ENCODE measurements around the gene LEMD2.

LEMD2 gene

GRCh38 chr6:33808641-33809180, 19.8 kb upstream of the LEMD2 start:
- Mint-ChIP-seq H3K9me3 (ENCODE audit: low read depth) (no peaks in the 10 kb centered on the region), H3K36me3 (no peaks in the 10 kb centered on the region), H3K4me3 (no peak overlapping the region), H3K27me3 (peaks cover 29% of the 10 kb centered on the region), H3K4me1 (ENCODE audit: low read depth) (peaks cover 22% of the 10 kb centered on the region), H3K27ac (no peak overlapping the region)

- no peaks in the 10 kb centered on the region for H3K36me3 Mint-ChIP-seq
- H3K9me3 Mint-ChIP-seq (ENCODE audit: low read depth): no peaks in the 10 kb centered on the region
- H3K27ac Mint-ChIP-seq: no peak overlapping the region
- peaks cover 24% of the 10 kb centered on the region for H3K27me3 Mint-ChIP-seq
- no peak overlapping the region for H3K4me3 Mint-ChIP-seq
- peaks cover 21% of the 10 kb centered on the region for H3K4me1 Mint-ChIP-seq (ENCODE audit: low read depth)
Observed at GRCh38 chr6:33807606-33808005, 18.7 kb upstream of the LEMD2 start.

- Mint-ChIP-seq H3K27me3 (peaks cover 20% of the 10 kb centered on the region), H3K36me3 (no peaks in the 10 kb centered on the region), H3K27ac (no peak overlapping the region)
Observed at GRCh38 chr6:33806841-33807240, 17.9 kb upstream of the LEMD2 start.

GRCh38 chr6:33803571-33804053, 14.7 kb upstream of the LEMD2 start, which contains the start of gene MLN:
MLN (minus strand) TSS chr6:33804003; CDS start chr6:33801163, 2,840 bp downstream.
- peaks cover 12% of the 10 kb centered on the region for H3K27me3 Mint-ChIP-seq
- peaks cover 16% of the 10 kb centered on the region for H3K4me1 Mint-ChIP-seq (ENCODE audit: low read depth)
- H3K36me3 Mint-ChIP-seq: no peaks in the 10 kb centered on the region
- H3K4me3 Mint-ChIP-seq: no peak within 1 kb of the TSS
- H3K27ac Mint-ChIP-seq: no peak within 1 kb of the TSS
- H3K9me3 Mint-ChIP-seq (ENCODE audit: low read depth): no peaks in the 10 kb centered on the region

More at GRCh38 chr6:33806841-33807240, 17.9 kb upstream of the LEMD2 start:
- H3K4me1 Mint-ChIP-seq (ENCODE audit: low read depth): peaks cover 21% of the 10 kb centered on the region
- H3K9me3 Mint-ChIP-seq (ENCODE audit: low read depth): no peaks in the 10 kb centered on the region
- H3K4me3 Mint-ChIP-seq: no peak overlapping the region

GRCh38 chr6:33802186-33802958, 13.4 kb upstream of the LEMD2 start:
- H3K9me3 Mint-ChIP-seq (ENCODE audit: low read depth): no peaks in the 10 kb centered on the region
- H3K27ac Mint-ChIP-seq: no peak overlapping the region
- H3K36me3 Mint-ChIP-seq: no peaks in the 10 kb centered on the region
- peaks cover 11% of the 10 kb centered on the region for H3K27me3 Mint-ChIP-seq
- no peak overlapping the region for H3K4me3 Mint-ChIP-seq
- peaks cover 7% of the 10 kb centered on the region for H3K4me1 Mint-ChIP-seq (ENCODE audit: low read depth)

GRCh38 chr6:33801611-33802010, 12.7 kb upstream of the LEMD2 start:
- Mint-ChIP-seq H3K27me3 (peaks cover 11% of the 10 kb centered on the region), H3K4me1 (ENCODE audit: low read depth) (no peaks in the 10 kb centered on the region)

GRCh38 chr6:33800248-33800969, 11.5 kb upstream of the LEMD2 start:
- H3K27me3 Mint-ChIP-seq: peaks cover 11% of the 10 kb centered on the region

More at GRCh38 chr6:33801611-33802010, 12.7 kb upstream of the LEMD2 start:
- Mint-ChIP-seq H3K4me3 (no peak overlapping the region), H3K27ac (no peak overlapping the region), H3K9me3 (ENCODE audit: low read depth) (no peaks in the 10 kb centered on the region), H3K36me3 (no peaks in the 10 kb centered on the region)

GRCh38 chr6:33799454-33800113, 10.7 kb upstream of the LEMD2 start:
- no peaks in the 10 kb centered on the region for H3K4me1 Mint-ChIP-seq (ENCODE audit: low read depth)
- H3K27me3 Mint-ChIP-seq: peaks cover 11% of the 10 kb centered on the region
- no peaks in the 10 kb centered on the region for H3K9me3 Mint-ChIP-seq (ENCODE audit: low read depth)
- no peaks in the 10 kb centered on the region for H3K36me3 Mint-ChIP-seq
- no peak overlapping the region for H3K4me3 Mint-ChIP-seq
- H3K27ac Mint-ChIP-seq: no peak overlapping the region

More at GRCh38 chr6:33800248-33800969, 11.5 kb upstream of the LEMD2 start:
- H3K27ac Mint-ChIP-seq: no peak overlapping the region
- H3K4me1 Mint-ChIP-seq (ENCODE audit: low read depth): no peaks in the 10 kb centered on the region
- H3K4me3 Mint-ChIP-seq: no peak overlapping the region
- H3K9me3 Mint-ChIP-seq (ENCODE audit: low read depth): no peaks in the 10 kb centered on the region
- no peaks in the 10 kb centered on the region for H3K36me3 Mint-ChIP-seq

GRCh38 chr6:33798343-33798848, 9.5 kb upstream of the LEMD2 start:
- H3K27ac Mint-ChIP-seq: no peak overlapping the region
- H3K27me3 Mint-ChIP-seq: peaks cover 8% of the 10 kb centered on the region
- no peaks in the 10 kb centered on the region for H3K36me3 Mint-ChIP-seq

GRCh38 chr6:33797626-33798342, 8.9 kb upstream of the LEMD2 start:
- Mint-ChIP-seq H3K4me3 (no peak overlapping the region), H3K27ac (no peak overlapping the region), H3K27me3 (peaks cover 8% of the 10 kb centered on the region), H3K36me3 (no peaks in the 10 kb centered on the region), H3K9me3 (ENCODE audit: low read depth) (no peaks in the 10 kb centered on the region), H3K4me1 (ENCODE audit: low read depth) (no peaks in the 10 kb centered on the region)

More at GRCh38 chr6:33798343-33798848, 9.5 kb upstream of the LEMD2 start:
- Mint-ChIP-seq H3K4me1 (ENCODE audit: low read depth) (no peaks in the 10 kb centered on the region), H3K4me3 (no peak overlapping the region), H3K9me3 (ENCODE audit: low read depth) (no peaks in the 10 kb centered on the region)

GRCh38 chr6:33794910-33795623, 6.1 kb upstream of the LEMD2 start:
- H3K36me3 Mint-ChIP-seq: no peaks in the 10 kb centered on the region
- H3K9me3 Mint-ChIP-seq (ENCODE audit: low read depth): no peaks in the 10 kb centered on the region
- peaks cover 2% of the 10 kb centered on the region for H3K4me1 Mint-ChIP-seq (ENCODE audit: low read depth)
- no peak overlapping the region for H3K27ac Mint-ChIP-seq
- H3K4me3 Mint-ChIP-seq: no peak overlapping the region
- peaks cover 5% of the 10 kb centered on the region for H3K27me3 Mint-ChIP-seq

- Mint-ChIP-seq H3K4me3 (no peak overlapping the region), H3K9me3 (ENCODE audit: low read depth) (no peaks in the 10 kb centered on the region), H3K27me3 (no peaks in the 10 kb centered on the region), H3K36me3 (no peaks in the 10 kb centered on the region), H3K4me1 (ENCODE audit: low read depth) (peaks cover 9% of the 10 kb centered on the region), H3K27ac (no peak overlapping the region)
Observed at GRCh38 chr6:33792981-33793380, 4.1 kb upstream of the LEMD2 start.

- H3K27ac Mint-ChIP-seq: no peak overlapping the region
- H3K27me3 Mint-ChIP-seq: no peaks in the 10 kb centered on the region
- no peak overlapping the region for H3K4me3 Mint-ChIP-seq
Observed at GRCh38 chr6:33791620-33792019, 2.7 kb upstream of the LEMD2 start.

More at GRCh38 chr6:33791620-33792019, 2.7 kb upstream of the LEMD2 start:
- no peaks in the 10 kb centered on the region for H3K9me3 Mint-ChIP-seq (ENCODE audit: low read depth)
- no peaks in the 10 kb centered on the region for H3K36me3 Mint-ChIP-seq
- H3K4me1 Mint-ChIP-seq (ENCODE audit: low read depth): peaks cover 22% of the 10 kb centered on the region

Measured in activated naive CD8-positive, alpha-beta T cell (primary cell).